ENCODE results near the gene ALS2CL.

The ALS2CL gene

DNA sequence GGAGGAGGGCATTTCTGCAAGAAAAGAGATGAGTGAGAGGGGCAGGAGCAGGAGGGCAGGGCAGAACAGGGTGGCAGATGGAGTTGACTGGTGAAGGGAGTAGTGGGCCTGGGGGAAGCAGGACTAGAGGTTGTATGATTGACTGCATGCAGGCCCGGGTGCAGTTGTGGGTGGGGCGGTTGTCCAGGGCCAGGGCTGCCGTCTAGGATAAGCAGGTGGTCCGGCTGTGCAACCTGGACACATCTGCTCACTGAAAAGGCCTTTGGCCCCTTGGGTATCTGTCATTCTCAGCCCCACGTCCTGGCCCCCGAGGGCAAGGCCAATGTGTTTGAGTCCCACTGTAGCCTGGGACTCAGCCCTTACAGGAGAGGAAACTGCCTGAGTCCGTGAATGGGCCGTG, 25.4 kb downstream of the ALS2CL start:
- no peaks in the 10 kb centered on the region for H3K4me1 ChIP-seq (ENCODE audit: control insufficient read depth, insufficient read depth, low read length, poor library complexity, severe bottlenecking)
- H3K36me3 ChIP-seq (ENCODE audit: control insufficient read depth, insufficient read depth, low read length): no peaks in the 10 kb centered on the region
- H3K9me3 ChIP-seq (ENCODE audit: control insufficient read depth, low read length): no peaks in the 10 kb centered on the region
- 82% methylated on average over 7 to 8 of the region's 8 CpGs for WGBS, 2 experiments (ENCODE audit: insufficient coverage in 2 of 2)
- H3K27ac ChIP-seq (ENCODE audit: low read depth, low read length, severe bottlenecking): no peak overlapping the region
- H3K4me3 ChIP-seq (ENCODE audit: extremely low read depth, insufficient read depth, low read length, poor library complexity, severe bottlenecking): no peak overlapping the region

DNA sequence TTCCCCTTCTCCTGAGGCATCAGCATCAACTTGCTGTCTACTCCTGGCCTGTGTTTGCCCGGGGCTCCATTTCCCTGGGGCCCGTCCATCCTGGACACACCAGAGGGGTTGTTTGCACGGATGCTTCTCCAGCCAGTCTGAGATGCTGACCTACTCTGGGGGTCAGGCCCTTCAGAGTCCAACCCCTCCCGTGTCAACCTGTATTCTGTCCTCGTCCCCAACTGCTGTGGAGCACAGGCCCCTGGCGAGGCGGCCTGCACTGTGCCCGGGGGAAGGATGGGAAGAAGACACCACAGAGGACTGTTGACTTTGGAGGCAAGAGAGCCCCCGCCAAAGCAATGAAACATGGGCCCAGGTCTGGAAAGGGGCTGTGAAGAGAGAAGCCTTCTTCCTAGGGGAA, 25.8 kb downstream of the ALS2CL start:
- 91 to 96% methylated on average over 8 to 9 of the region's 9 CpGs for WGBS, 2 experiments (ENCODE audit: insufficient coverage in 2 of 2)

DNA sequence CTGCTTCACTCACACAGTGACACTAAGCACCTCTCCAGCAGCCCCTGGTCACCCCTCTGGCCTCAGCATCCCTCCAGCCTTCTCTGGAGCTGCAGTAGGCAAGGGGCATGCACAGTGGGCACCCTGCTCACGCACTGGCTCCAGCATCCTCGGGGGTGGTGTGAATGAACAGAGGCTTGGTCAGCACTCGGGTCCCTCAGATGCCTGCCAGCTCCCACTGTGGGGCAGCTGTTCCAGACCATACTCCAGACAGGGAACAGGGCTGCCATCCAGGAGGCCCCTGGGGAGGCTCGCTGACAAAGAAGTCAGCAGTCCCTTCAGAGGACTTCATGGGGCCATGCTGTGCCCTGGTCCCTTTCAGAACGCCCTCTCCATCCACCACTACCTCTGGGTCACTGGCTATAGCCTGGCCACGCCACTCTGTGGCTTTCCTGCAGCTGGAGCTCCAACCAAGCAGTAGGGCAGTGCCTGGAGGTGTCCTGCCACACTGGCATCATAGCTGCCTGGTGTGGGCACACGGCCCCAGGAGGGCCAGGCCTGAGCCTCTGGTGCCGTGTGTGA, 26.3 kb downstream of the ALS2CL start:
- 83 to 91% methylated on average over 6 to 8 of the region's 8 CpGs for WGBS, 2 experiments (ENCODE audit: insufficient coverage in 2 of 2)
- Histone ChIP-seq H3K27ac (ENCODE audit: low read depth, low read length, severe bottlenecking) (no peak overlapping the region), H3K36me3 (ENCODE audit: control insufficient read depth, insufficient read depth, low read length) (no peaks in the 10 kb centered on the region), H3K4me3 (ENCODE audit: extremely low read depth, insufficient read depth, low read length, poor library complexity, severe bottlenecking) (no peak overlapping the region), H3K4me1 (ENCODE audit: control insufficient read depth, insufficient read depth, low read length, poor library complexity, severe bottlenecking) (no peaks in the 10 kb centered on the region), H3K9me3 (ENCODE audit: control insufficient read depth, low read length) (no peaks in the 10 kb centered on the region)

More for the DNA sequence above, 25.8 kb downstream of the ALS2CL start:
- no peaks in the 10 kb centered on the region for H3K9me3 ChIP-seq (ENCODE audit: control insufficient read depth, low read length)
- H3K4me1 ChIP-seq (ENCODE audit: control insufficient read depth, insufficient read depth, low read length, poor library complexity, severe bottlenecking): no peaks in the 10 kb centered on the region
- H3K27ac ChIP-seq (ENCODE audit: low read depth, low read length, severe bottlenecking): no peak overlapping the region
- no peaks in the 10 kb centered on the region for H3K36me3 ChIP-seq (ENCODE audit: control insufficient read depth, insufficient read depth, low read length)
- no peak overlapping the region for H3K4me3 ChIP-seq (ENCODE audit: extremely low read depth, insufficient read depth, low read length, poor library complexity, severe bottlenecking)

DNA sequence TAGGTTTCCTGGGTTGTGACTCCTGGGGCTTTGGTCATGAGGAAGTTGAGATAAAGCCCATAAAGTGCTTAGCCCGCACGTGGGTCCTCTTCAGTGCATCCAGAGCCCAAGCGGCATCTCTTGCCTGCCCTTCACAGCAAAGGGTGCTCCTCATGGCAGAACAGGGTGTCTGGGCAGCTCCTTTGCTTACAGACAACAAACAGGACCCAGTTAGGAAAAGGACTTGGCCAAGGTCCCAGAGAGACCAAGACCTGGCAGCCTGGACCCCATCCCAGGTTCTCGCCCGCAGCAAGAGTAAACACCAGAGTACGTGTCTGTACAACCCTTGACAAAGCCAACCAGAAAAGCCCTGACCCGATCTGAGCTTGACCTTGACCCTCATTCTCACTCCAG, 27.0 kb downstream of the ALS2CL start:
- Histone ChIP-seq H3K27ac (ENCODE audit: low read depth, low read length, severe bottlenecking) (no peak overlapping the region), H3K4me3 (ENCODE audit: extremely low read depth, insufficient read depth, low read length, poor library complexity, severe bottlenecking) (no peak overlapping the region), H3K9me3 (ENCODE audit: control insufficient read depth, low read length) (no peaks in the 10 kb centered on the region), H3K36me3 (ENCODE audit: control insufficient read depth, insufficient read depth, low read length) (no peaks in the 10 kb centered on the region), H3K4me1 (ENCODE audit: control insufficient read depth, insufficient read depth, low read length, poor library complexity, severe bottlenecking) (no peaks in the 10 kb centered on the region)
- 85 to 88% methylated on average over 7 of the region's 7 CpGs for WGBS, 2 experiments (ENCODE audit: insufficient coverage in 2 of 2)

DNA sequence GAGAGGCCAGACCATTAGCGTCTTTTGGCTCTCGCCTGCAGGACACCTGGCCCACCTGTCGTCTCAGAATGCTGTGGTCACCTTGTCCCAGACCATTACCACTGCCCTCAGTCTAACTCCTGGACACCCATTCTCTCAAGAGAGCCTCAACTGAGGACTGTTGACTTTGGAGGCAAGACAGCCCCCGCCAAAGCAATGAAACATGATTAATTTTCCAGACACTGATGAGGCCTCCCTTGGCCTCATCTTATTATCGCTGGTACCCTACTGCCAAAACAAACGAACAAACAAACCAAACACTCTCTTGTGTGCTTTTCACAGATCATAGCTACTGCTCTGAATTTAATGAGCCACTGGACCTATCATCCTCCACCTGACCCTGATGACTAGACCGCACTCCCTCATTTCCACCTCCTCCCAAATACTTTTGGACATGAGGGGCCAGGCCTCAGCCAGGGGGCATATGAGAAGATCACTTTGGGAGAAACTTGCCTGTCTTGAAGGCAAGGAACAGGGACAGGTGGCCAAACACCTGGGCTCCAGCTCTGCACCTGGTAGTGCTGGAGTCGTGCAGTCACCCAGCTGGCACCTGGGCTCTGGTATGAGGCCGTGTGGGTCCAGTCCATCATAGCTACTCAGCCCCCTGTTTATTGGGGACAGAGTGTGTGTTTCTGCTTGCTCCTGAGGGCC, 27.6 kb downstream of the ALS2CL start:
- no peaks in the 10 kb centered on the region for H3K36me3 ChIP-seq (ENCODE audit: control insufficient read depth, insufficient read depth, low read length)
- H3K27ac ChIP-seq (ENCODE audit: low read depth, low read length, severe bottlenecking): no peak overlapping the region
- H3K9me3 ChIP-seq (ENCODE audit: control insufficient read depth, low read length): no peaks in the 10 kb centered on the region
- H3K4me3 ChIP-seq (ENCODE audit: extremely low read depth, insufficient read depth, low read length, poor library complexity, severe bottlenecking): no peak overlapping the region
- WGBS, 2 experiments (ENCODE audit: insufficient coverage in 2 of 2): 84 to 87% methylated on average over 8 of the region's 9 CpGs
- no peaks in the 10 kb centered on the region for H3K4me1 ChIP-seq (ENCODE audit: control insufficient read depth, insufficient read depth, low read length, poor library complexity, severe bottlenecking)

DNA sequence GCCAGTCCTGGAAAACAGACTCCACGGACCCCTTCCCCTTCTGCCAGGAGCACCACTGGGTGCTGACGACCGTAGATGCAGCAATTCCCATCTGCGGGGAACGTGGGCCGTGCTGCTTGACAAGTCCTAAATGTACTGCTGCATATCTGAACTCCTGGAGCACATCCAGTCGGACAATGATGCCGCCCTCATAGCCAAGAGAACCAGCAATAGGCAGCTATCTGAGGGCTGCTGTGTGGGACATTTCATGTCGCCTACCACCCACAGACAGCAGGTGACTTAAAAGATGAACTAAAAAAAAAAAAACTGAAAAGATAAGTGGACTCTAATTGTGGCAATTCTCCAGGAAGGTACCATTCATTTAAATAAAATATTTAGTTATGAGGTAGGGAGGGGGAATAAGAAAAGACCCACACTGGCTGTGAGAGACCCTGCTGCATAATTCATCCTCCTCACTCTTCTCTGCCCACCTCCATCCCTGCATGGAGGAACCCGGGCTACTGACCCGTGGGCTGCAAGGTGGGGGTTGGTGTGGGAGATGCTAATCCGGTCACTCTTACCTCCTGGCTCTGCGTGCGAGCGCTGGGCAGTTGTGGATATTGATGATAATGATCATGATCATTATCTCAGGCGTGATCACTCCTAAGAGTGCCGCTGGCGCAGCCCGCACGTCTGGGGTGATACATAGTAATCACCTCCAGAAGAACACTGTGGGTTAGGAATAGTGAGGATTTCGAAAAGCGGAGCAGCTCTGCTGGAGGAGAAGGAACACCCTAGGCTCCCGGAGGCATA, 28.3 kb downstream of the ALS2CL start:
- WGBS, 2 experiments (ENCODE audit: insufficient coverage in 2 of 2): 74 to 84% methylated on average over 16 of the region's 23 CpGs
- Histone ChIP-seq H3K27ac (ENCODE audit: low read depth, low read length, severe bottlenecking) (no peak overlapping the region), H3K36me3 (ENCODE audit: control insufficient read depth, insufficient read depth, low read length) (no peaks in the 10 kb centered on the region), H3K4me1 (ENCODE audit: control insufficient read depth, insufficient read depth, low read length, poor library complexity, severe bottlenecking) (no peaks in the 10 kb centered on the region), H3K4me3 (ENCODE audit: extremely low read depth, insufficient read depth, low read length, poor library complexity, severe bottlenecking) (no peak overlapping the region), H3K9me3 (ENCODE audit: control insufficient read depth, low read length) (no peaks in the 10 kb centered on the region)

DNA sequence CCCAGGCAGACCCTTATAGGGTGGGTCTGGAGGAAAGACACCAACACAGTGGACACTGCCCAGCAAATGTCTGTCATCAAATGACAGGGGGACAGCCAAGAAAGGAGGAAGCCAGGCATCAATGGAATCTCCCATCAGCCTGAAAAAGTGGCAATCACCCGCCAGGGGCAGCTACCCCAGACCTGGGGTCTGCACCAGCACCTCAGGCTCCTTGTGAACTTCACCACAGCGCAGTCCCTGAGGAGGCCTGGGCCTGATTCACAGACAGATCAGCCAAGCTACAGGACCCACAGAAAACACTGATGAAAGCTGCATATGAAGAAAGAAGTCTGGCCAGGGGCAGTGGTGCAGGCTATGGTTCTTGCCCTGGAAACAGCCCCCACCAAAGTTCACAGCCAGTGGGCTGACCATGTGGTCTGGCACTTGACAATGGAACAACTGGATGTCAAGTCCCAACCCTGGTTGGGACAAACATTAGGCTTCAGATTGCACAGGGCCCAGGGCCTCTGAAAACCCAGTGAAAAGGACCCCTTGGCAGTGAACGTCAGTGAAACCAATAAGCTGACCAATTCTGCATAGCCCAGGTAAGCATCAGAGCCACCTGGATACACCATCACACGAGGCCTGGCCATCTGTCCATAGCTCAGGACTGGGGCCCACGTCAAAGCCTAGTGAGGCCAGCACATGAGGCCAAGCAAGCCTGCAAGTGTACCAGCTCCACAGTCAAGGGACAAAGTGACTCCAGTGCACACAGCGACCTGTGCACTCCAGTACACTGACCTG, 29.1 kb downstream of the ALS2CL start:
- 93 to 94% methylated on average over 6 of the region's 6 CpGs for WGBS, 2 experiments (ENCODE audit: insufficient coverage in 2 of 2)
- no peaks in the 10 kb centered on the region for H3K9me3 ChIP-seq (ENCODE audit: control insufficient read depth, low read length)
- H3K4me3 ChIP-seq (ENCODE audit: extremely low read depth, insufficient read depth, low read length, poor library complexity, severe bottlenecking): no peak overlapping the region
- no peaks in the 10 kb centered on the region for H3K36me3 ChIP-seq (ENCODE audit: control insufficient read depth, insufficient read depth, low read length)
- H3K27ac ChIP-seq (ENCODE audit: low read depth, low read length, severe bottlenecking): no peak overlapping the region
- H3K4me1 ChIP-seq (ENCODE audit: control insufficient read depth, insufficient read depth, low read length, poor library complexity, severe bottlenecking): no peaks in the 10 kb centered on the region

DNA sequence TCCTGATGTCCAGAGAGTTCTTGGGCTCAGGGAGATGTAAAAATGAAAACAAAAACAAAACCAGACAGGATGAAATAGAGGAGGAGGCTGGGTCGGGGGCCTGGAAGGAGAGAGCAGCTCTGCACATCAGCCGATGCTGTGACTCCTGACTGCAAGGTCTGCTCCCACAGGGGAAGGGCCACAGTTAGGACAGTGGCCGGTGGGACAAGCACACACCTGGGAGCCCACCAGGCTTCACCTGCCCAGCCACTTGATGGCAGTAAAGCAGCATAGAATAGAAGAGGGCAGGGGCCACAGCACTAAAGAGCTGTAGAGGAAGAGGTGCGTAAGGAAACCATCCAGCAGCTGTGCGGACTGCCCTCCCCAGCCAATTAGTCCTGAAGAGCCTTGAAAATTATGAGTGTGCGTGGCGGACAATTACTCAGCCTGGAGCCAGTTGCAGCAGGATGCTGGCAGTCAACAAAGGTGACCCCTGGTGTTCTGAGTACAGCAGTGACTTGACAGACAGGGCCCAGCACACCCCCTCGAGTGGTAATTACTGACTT, 29.8 kb downstream of the ALS2CL start:
- Histone ChIP-seq H3K36me3 (ENCODE audit: control insufficient read depth, insufficient read depth, low read length) (no peaks in the 10 kb centered on the region), H3K4me3 (ENCODE audit: extremely low read depth, insufficient read depth, low read length, poor library complexity, severe bottlenecking) (no peak overlapping the region), H3K27ac (ENCODE audit: low read depth, low read length, severe bottlenecking) (no peak overlapping the region), H3K9me3 (ENCODE audit: control insufficient read depth, low read length) (no peaks in the 10 kb centered on the region), H3K4me1 (ENCODE audit: control insufficient read depth, insufficient read depth, low read length, poor library complexity, severe bottlenecking) (no peaks in the 10 kb centered on the region)
- 82% methylated on average over 8 of the region's 8 CpGs for WGBS, 2 experiments (ENCODE audit: insufficient coverage in 2 of 2)

DNA sequence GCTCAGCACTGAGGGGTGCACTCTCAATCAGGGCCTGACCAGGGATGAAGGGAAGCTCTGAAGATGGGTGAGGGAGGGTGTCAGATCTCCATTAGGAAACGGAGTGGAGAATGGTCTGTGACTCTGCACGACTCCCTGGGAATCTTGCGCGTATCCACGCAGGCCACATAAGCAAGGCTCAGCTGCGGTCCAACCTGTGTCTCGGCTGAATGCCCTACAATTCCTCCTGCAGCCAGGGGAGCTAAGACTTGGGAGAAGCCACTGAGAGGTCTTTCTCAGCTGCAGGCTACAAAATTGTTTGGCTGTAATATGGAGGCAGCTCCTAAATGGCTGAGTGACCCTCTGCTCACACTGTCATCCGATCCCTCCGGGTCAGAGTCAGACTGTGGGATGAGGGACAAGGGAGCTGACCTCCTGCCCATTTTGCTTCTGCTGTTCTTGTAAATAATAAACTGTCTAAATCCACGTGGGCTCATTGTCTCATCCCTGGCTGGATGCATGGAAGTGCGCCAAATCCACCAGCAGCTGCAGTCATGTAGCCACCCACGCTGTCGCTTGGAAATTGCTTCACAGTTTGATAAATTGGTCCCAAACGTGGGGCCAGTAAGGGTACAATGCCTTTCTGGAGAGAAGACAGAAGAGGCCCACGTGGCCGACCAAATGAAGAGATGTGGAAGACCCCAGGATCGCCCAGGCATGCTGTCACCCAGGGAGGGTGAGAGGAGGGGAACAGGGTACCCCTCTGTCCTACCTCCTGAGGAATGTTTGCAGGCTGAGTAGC, 30.5 kb downstream of the ALS2CL start:
- Histone ChIP-seq H3K4me1 (ENCODE audit: control insufficient read depth, insufficient read depth, low read length, poor library complexity, severe bottlenecking) (no peaks in the 10 kb centered on the region), H3K4me3 (ENCODE audit: extremely low read depth, insufficient read depth, low read length, poor library complexity, severe bottlenecking) (no peak overlapping the region), H3K36me3 (ENCODE audit: control insufficient read depth, insufficient read depth, low read length) (no peaks in the 10 kb centered on the region), H3K27ac (ENCODE audit: low read depth, low read length, severe bottlenecking) (no peak overlapping the region), H3K9me3 (ENCODE audit: control insufficient read depth, low read length) (no peaks in the 10 kb centered on the region)
- 88 to 89% methylated on average over 16 to 17 of the region's 17 CpGs for WGBS, 2 experiments (ENCODE audit: insufficient coverage in 2 of 2)

Measured in mesodermal cell (in vitro differentiated cells).